Germinal center (tissue), 1 donor: ENCODE results near the gene DOLPP1.
A peak's percentile ranks its signal among the peaks of the same experiment; 100 is the strongest.
"Not testable (repeated sequence)": the region's sequence is repeated elsewhere in the genome, so short reads cannot be mapped to it uniquely, and the experiment has no call there.

Experiments used
- DNase-seq: peaks from one replicate; pipeline ENCODE4 v3.0.0; 2012; ENCODE audit warnings: mixed read lengths, low spot score

Gene DOLPP1

GRCh38 chr9:129111528-129112151 lies 30.7 kb downstream of the DOLPP1 start:
- DNase-seq, result peak; percentile 52

- not testable (repeated sequence) for DNase-seq
Observed at GRCh38 chr9:129112526-129112925, 31.6 kb downstream of the DOLPP1 start.

GRCh38 chr9:129113645-129114304 lies 32.9 kb downstream of the DOLPP1 start:
- DNase-seq, result no peak

GRCh38 chr9:129118799-129119198 lies 37.9 kb downstream of the DOLPP1 start:
- DNase-seq, result no peak

GRCh38 chr9:129121483-129121882 lies 40.6 kb downstream of the DOLPP1 start:
- no peak for DNase-seq

GRCh38 chr9:129122133-129122532 lies 41.2 kb downstream of the DOLPP1 start:
- no peak for DNase-seq

GRCh38 chr9:129122976-129123375 lies 42.1 kb downstream of the DOLPP1 start:
- not testable (repeated sequence) for DNase-seq

- DNase-seq, result no peak
Observed at GRCh38 chr9:129124506-129125069, 43.7 kb downstream of the DOLPP1 start.

- DNase-seq, result no peak
Observed at GRCh38 chr9:129125478-129125877, 44.6 kb downstream of the DOLPP1 start.

GRCh38 chr9:129126749-129127618 lies 46.1 kb downstream of the DOLPP1 start:
- no peak for DNase-seq

GRCh38 chr9:129128689-129129088 lies 47.8 kb downstream of the DOLPP1 start:
- DNase-seq, result no peak

GRCh38 chr9:129130271-129130670 lies 49.4 kb downstream of the DOLPP1 start:
- DNase-seq, result not testable (repeated sequence)

GRCh38 chr9:129130791-129131190 lies 49.9 kb downstream of the DOLPP1 start:
- no peak for DNase-seq

- DNase-seq, result peak; percentile 90
Observed at GRCh38 chr9:129131300-129132145, 50.6 kb downstream of the DOLPP1 start.

- no peak for DNase-seq
Observed at GRCh38 chr9:129133082-129133481, 52.2 kb downstream of the DOLPP1 start.

GRCh38 chr9:129135476-129135875 lies 54.6 kb downstream of the DOLPP1 start:
- no peak for DNase-seq

GRCh38 chr9:129136446-129137035 lies 55.6 kb downstream of the DOLPP1 start:
- DNase-seq, result no peak

- DNase-seq, result no peak
Observed at GRCh38 chr9:129137292-129138143, 56.6 kb downstream of the DOLPP1 start.

- no peak for DNase-seq
Observed at GRCh38 chr9:129138144-129138462, 57.2 kb downstream of the DOLPP1 start.

GRCh38 chr9:129138476-129139232 lies 57.7 kb downstream of the DOLPP1 start:
- no peak for DNase-seq
